Hepatocyte (in vitro differentiated cells): ENCODE measurements around the gene POU5F1. TPM values are rescaled to one million over a fixed set of nuclear protein-coding genes. Genes with fewer than 3 reads are reported as not detected.
"Not testable (repeated sequence)": the region's sequence is repeated elsewhere in the genome, so short reads cannot be mapped to it uniquely, and the experiment has no call there.

Experiments used
- DNase-seq: peaks from one replicate; pipeline ENCODE4 v3.0.0-alpha.2; 2016; ENCODE audit warnings: low spot score
- H2AFZ ChIP-seq: fragments of 200-600 bp; sonication (generic); 2 replicates; pipeline ENCODE4 v1.6.0; 2016; ENCODE audit warnings: antibody characterized with exemption, mild to moderate bottlenecking
- H3K27ac ChIP-seq: fragments of 200-600 bp; sonication (generic); 2 replicates; pipeline ENCODE4 v1.5.1; 2016; ENCODE audit warnings: mild to moderate bottlenecking
- H3K27me3 ChIP-seq: fragments of 200-600 bp; sonication (generic); 2 replicates; pipeline ENCODE4 v1.6.1; 2016
- H3K36me3 ChIP-seq: fragments of 200-600 bp; sonication (generic); replicated peaks from 2 replicates; pipeline ENCODE4 v1.5.1; 2016; ENCODE audit warnings: low read depth; ENCODE audit not compliant: insufficient read depth
- H3K4me1 ChIP-seq: fragments of 200-600 bp; sonication (generic); 2 replicates; pipeline ENCODE4 v1.5.1; 2016; ENCODE audit warnings: mild to moderate bottlenecking, moderate library complexity; ENCODE audit not compliant: insufficient read depth
- H3K4me2 ChIP-seq: fragments of 200-600 bp; sonication (generic); 2 replicates; pipeline ENCODE4 v1.6.0; 2016
- H3K4me3 ChIP-seq: fragments of 200-600 bp; sonication (generic); 2 replicates; pipeline ENCODE4 v1.5.1; 2016; ENCODE audit warnings: mild to moderate bottlenecking
- H3K79me2 ChIP-seq: fragments of 200-600 bp; sonication (generic); 2 replicates; pipeline ENCODE4 v1.6.0; 2017; ENCODE audit warnings: mild to moderate bottlenecking
- H3K9me2 ChIP-seq: fragments of 200-600 bp; sonication (generic); replicated peaks from 2 replicates; pipeline ENCODE4 v1.6.0; 2017; ENCODE audit warnings: mild to moderate bottlenecking; ENCODE audit not compliant: insufficient read depth
- H3K9me3 ChIP-seq: fragments of 200-600 bp; sonication (generic); 2 replicates; pipeline ENCODE4 v1.5.1; 2016; ENCODE audit warnings: low read depth, mild to moderate bottlenecking
- H4K20me1 ChIP-seq: fragments of 200-600 bp; sonication (generic); 2 replicates; pipeline ENCODE4 v1.6.0; 2016; ENCODE audit warnings: mild to moderate bottlenecking; ENCODE audit not compliant: insufficient read depth, poor library complexity, severe bottlenecking
- CTCF ChIP-seq: fragments of 200-600 bp; sonication (generic); IDR thresholded peaks from 2 replicates; pipeline ENCODE4 v1.5.1; 2016; ENCODE audit warnings: antibody characterized with exemption, mild to moderate bottlenecking; ENCODE audit not compliant: poor library complexity
- EZH2 ChIP-seq: fragments of 200-600 bp; sonication (generic); IDR thresholded peaks from 2 replicates; pipeline ENCODE4 v1.6.1; 2016; ENCODE audit warnings: antibody characterized with exemption, mild to moderate bottlenecking, borderline replicate concordance
- EZH2phosphoT487 ChIP-seq: fragments of 200-600 bp; sonication (generic); IDR thresholded peaks from one replicate; pipeline ENCODE4 v1.6.1; 2018; ENCODE audit warnings: antibody characterized with exemption, mild to moderate bottlenecking, low read depth, moderate library complexity; ENCODE audit not compliant: unreplicated experiment, severe bottlenecking
- WGBS: methylation state at CpG from one replicate; pipeline ENCODE4 v1.1.6; 2016; ENCODE audit warnings: low lambda C conversion rate; ENCODE audit errors: missing lambda C conversion rate; 5-methylcytosine and 5-hydroxymethylcytosine counted together
- polyA plus RNA-seq: library from polyadenylated mRNA; unstranded; fragments of >200 nt; fragmentation: Nextera tagmentation; extraction: Ambion mirVana; gene quantifications from 2 replicates; pipeline ENCODE4 v1.2.1, GENCODE V29; 2016
- total RNA-seq: library from RNA; depleted of rRNA; stranded (reverse); fragments of >200 nt; gene quantifications from 2 replicates; pipeline ENCODE4 v1.2.3, GENCODE V29; 2014

The POU5F1 gene
- total and polyA plus RNA-seq, 2 experiments from 2014 or later: 1.1 to 1.8 TPM

- DNase-seq: peak; percentile 90
- peak overlapping the region; percentile 79 for H3K4me3 ChIP-seq
- H3K9me2 ChIP-seq: no peaks in the 10 kb centered on the region
- 1% methylated on average over 44 of the region's 45 CpGs for WGBS
- TF ChIP-seq CTCF (no peak), EZH2phosphoT487 (no peak), EZH2 (no peak)
- peak overlapping the region; percentile 88 for H2AFZ ChIP-seq
- H3K4me1 ChIP-seq: peaks cover 5% of the 10 kb centered on the region
- no peaks in the 10 kb centered on the region for H3K27me3 ChIP-seq
- H3K27ac ChIP-seq: peak overlapping the region; percentile 98
- H3K36me3 ChIP-seq: no peaks in the 10 kb centered on the region
- H4K20me1 ChIP-seq: no peaks in the 10 kb centered on the region
- H3K79me2 ChIP-seq: peaks cover 2% of the 10 kb centered on the region
- peak overlapping the region; percentile 88 for H3K4me2 ChIP-seq
- no peaks in the 10 kb centered on the region for H3K9me3 ChIP-seq
These were observed 27.2 kb upstream of the POU5F1 start for GRCh38 chr6:31197559-31198305.

GRCh38 chr6:31196251-31197022 is 26.0 kb upstream of the POU5F1 start:
- H3K9me3 ChIP-seq, H3K79me2 ChIP-seq, DNase-seq, H3K27ac ChIP-seq, H3K27me3 ChIP-seq, H3K9me2 ChIP-seq, H3K4me1 ChIP-seq, H3K4me3 ChIP-seq, H2AFZ ChIP-seq, H3K36me3 ChIP-seq, H4K20me1 ChIP-seq: not testable (repeated sequence)
- WGBS: 83% methylated on average over 25 of the region's 25 CpGs
- H3K4me2 ChIP-seq: peak overlapping the region; percentile 88

- H3K9me2 ChIP-seq, DNase-seq, H3K9me3 ChIP-seq, H4K20me1 ChIP-seq, H3K27ac ChIP-seq, H3K36me3 ChIP-seq, H2AFZ ChIP-seq, H3K4me3 ChIP-seq, H3K4me2 ChIP-seq, H3K79me2 ChIP-seq, H3K4me1 ChIP-seq, H3K27me3 ChIP-seq: not testable (repeated sequence)
- WGBS: 91% methylated on average over 36 of the region's 41 CpGs
These were observed 25.0 kb upstream of the POU5F1 start for GRCh38 chr6:31195308-31195979.

GRCh38 chr6:31194061-31194834 is 23.8 kb upstream of the POU5F1 start:
- Histone ChIP-seq H3K4me3 (no peak overlapping the region), H3K79me2 (no peaks in the 10 kb centered on the region), H3K27me3 (no peaks in the 10 kb centered on the region), H3K27ac (no peak overlapping the region), H3K4me1 (no peaks in the 10 kb centered on the region), H3K9me3 (no peaks in the 10 kb centered on the region), H3K4me2 (no peak overlapping the region), H3K36me3 (no peaks in the 10 kb centered on the region), H3K9me2 (no peaks in the 10 kb centered on the region), H2AFZ (no peak overlapping the region), H4K20me1 (no peaks in the 10 kb centered on the region)
- no peak for DNase-seq
- WGBS: 83% methylated on average over 6 of the region's 6 CpGs
- no peak for TF ChIP-seq EZH2
- TF ChIP-seq CTCF: no peak
- TF ChIP-seq EZH2phosphoT487: no peak
